Right lung (tissue), 10 donors: ENCODE results near the gene ZNF320. TPM values are rescaled to one million over a fixed set of nuclear protein-coding genes. Genes with fewer than 3 reads are reported as not detected.
"Not testable (repeated sequence)": the region's sequence is repeated elsewhere in the genome, so short reads cannot be mapped to it uniquely, and the experiment has no call there.

Source experiments
- DNase-seq, 2 donors: peaks; one replicate each; pipeline ENCODE4 v3.0.0-alpha.2; 2013
- long read RNA-seq, 8 donors: transcript quantifications; one replicate each; lab custom pipeline, GENCODE V29; 2026
- polyA plus RNA-seq, 5 donors: library from polyadenylated mRNA; unstranded; fragments of 120-200 nt; gene quantifications; one replicate each; pipeline versions ENCODE4 v1.2.1 to v1.2.3, GENCODE V29; 2013; ENCODE audit warnings: inconsistent platforms in 1 of 5, low replicate concordance in 1 of 5; ENCODE audit not compliant: insufficient read length in 5 of 5, insufficient read depth in 1 of 5

Gene ZNF320
- 10 to 100 TPM; 21.8 to 35.2 (median 29.9) TPM for polyA plus RNA-seq
- long read RNA-seq, donor 1, partial matches to known transcripts = 0 of 2 reads
- long read RNA-seq, donor 1, other reads (novel, unspliced or antisense) = 0 of 2 reads
- long read RNA-seq, donor 2 = 0 reads
- long read RNA-seq, donor 3, partial matches to known transcripts = 0 of 1 reads
- long read RNA-seq, donor 3, other reads (novel, unspliced or antisense) = 0 of 1 reads
- long read RNA-seq, donor 4 = 0 reads
- long read RNA-seq, donor 5 = 0 reads
- long read RNA-seq, donor 6 = 0 reads
- long read RNA-seq, donor 7 = 0 reads
- long read RNA-seq, donor 8, partial matches to known transcripts = 0 of 1 reads
- long read RNA-seq, donor 8, other reads (novel, unspliced or antisense) = 0 of 1 reads

GRCh38 chr19:52897138-52897935, at the start of gene ZNF320:
TSS of gene ZNF320 (minus strand) at chr19:52897635. CDS start at chr19:52890255, 7,380 bp downstream.
- peak; percentile 93 for DNase-seq

- DNase-seq = peak in 1 of 2 donors; percentile 71
These were observed 49.2 kb upstream of the ZNF320 start for GRCh38 chr19:52946322-52947310.

GRCh38 chr19:52945652-52946321, 48.4 kb upstream of the ZNF320 start:
- DNase-seq = no peak

GRCh38 chr19:52944703-52945493, 47.5 kb upstream of the ZNF320 start:
- DNase-seq = not testable (repeated sequence)

- DNase-seq = no peak
These were observed 46.6 kb upstream of the ZNF320 start for GRCh38 chr19:52943884-52944643.

- no peak for DNase-seq
These were observed 45.9 kb upstream of the ZNF320 start for GRCh38 chr19:52943134-52943883.

- DNase-seq = peak; percentile 86 to 87
These were observed 45.1 kb upstream of the ZNF320 start for GRCh38 chr19:52942386-52943133.

GRCh38 chr19:52941941-52942385, 44.5 kb upstream of the ZNF320 start:
- no peak for DNase-seq

- DNase-seq = not testable (repeated sequence)
These were observed 44.1 kb upstream of the ZNF320 start for GRCh38 chr19:52941523-52941922.

- not testable (repeated sequence) for DNase-seq
These were observed 43.5 kb upstream of the ZNF320 start for GRCh38 chr19:52940905-52941304.

GRCh38 chr19:52938761-52939160, 41.3 kb upstream of the ZNF320 start:
- no peak for DNase-seq

GRCh38 chr19:52936954-52937325, 39.5 kb upstream of the ZNF320 start:
- no peak for DNase-seq

GRCh38 chr19:52936151-52936953, 38.9 kb upstream of the ZNF320 start:
- no peak for DNase-seq

- DNase-seq = no peak
These were observed 38.0 kb upstream of the ZNF320 start for GRCh38 chr19:52935434-52935833.

- not testable (repeated sequence) for DNase-seq
These were observed 27.2 kb upstream of the ZNF320 start for GRCh38 chr19:52924641-52925040.

GRCh38 chr19:52923778-52924593, 26.6 kb upstream of the ZNF320 start:
- no peak for DNase-seq
